Islet of Langerhans (tissue), 1 donor: Measurements from ENCODE around the gene PGAP6.
"Not testable (repeated sequence)": the region's sequence is repeated elsewhere in the genome, so short reads cannot be mapped to it uniquely, and the experiment has no call there.

Experiments used
- FAIRE-seq: peaks from one replicate; lab custom pipeline; 2011; peaks lifted over from hg19 to GRCh38; lab: Jason Lieb, UNC

Gene PGAP6

DNA sequence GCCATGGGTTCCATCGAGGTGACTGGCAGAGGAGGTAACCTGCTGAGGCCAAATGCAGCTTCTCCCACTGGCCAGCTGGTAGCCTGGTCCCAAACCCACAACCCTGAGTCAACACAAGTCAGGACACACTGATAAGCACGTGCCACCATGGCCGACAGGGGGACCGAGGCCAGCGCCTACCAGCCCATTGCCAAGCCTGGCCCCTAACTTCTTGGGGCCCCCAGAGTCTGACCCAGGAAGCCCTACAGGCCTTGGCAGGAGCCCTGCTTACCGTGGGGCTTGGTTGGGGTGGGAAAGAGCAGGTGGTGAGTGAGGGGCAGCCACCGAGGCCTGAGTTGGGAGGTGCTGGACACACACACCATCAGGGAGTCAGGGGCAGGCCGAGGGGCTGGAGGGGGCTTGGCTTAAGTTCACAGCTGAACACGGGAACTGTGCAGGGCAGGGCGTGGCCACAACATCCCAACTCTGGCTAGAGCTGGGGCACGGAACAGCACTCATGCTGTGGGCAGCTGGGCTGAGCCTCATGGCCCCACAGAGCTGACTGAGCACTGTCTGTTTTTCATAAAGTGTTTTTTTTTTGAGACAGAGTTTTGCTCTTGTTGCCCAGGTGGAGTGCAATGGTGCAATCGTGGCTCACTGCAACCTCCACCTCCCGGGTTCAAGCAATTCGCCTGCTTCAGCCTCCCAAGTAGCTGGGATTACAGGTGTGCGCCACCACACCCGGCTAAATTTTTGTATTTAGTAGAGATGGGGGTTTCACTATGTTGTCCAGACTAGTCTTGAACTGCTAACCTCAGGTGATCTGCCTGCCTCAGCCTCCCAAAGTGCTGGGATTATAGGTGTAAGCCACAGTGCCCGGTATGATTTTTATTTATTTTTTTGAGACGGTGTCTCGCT lies 16.9 kb downstream of the PGAP6 start:
- no peak for FAIRE-seq

DNA sequence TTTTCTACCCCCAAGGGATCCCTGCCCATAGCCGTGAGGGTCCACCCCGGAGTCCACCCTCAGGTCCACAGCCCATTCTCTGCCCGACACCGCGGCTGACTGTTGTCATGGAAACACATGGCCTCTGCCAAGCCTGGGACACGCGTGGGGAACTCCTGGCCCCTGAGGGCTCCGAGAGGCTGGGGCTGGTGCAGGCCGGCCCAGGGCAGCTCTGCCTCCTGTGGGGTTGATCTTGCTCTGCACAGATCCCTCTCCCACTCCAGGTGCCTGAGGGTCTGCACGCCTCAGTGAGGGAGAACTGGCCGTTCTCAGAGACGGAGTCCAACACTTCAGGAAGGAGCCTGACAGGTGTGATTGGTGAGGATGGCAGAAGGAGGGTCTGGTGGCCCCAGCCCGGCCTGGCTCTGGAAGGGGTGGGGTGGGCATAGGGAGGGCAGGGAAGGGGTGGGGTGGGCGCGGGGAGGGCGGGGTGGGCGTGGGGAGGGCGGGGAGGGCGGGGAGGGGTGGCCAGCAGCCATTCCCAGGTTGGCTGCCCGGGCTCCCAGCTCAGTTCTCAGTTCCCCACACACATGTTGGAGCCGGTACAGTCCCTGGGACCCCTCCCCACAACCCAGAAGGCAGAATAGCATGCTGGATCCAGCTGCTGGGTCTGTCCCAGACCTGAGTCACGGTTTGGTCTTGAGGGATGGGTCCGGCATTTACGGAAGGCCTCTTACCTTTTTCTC lies 17.9 kb downstream of the PGAP6 start:
- FAIRE-seq: no peak

DNA sequence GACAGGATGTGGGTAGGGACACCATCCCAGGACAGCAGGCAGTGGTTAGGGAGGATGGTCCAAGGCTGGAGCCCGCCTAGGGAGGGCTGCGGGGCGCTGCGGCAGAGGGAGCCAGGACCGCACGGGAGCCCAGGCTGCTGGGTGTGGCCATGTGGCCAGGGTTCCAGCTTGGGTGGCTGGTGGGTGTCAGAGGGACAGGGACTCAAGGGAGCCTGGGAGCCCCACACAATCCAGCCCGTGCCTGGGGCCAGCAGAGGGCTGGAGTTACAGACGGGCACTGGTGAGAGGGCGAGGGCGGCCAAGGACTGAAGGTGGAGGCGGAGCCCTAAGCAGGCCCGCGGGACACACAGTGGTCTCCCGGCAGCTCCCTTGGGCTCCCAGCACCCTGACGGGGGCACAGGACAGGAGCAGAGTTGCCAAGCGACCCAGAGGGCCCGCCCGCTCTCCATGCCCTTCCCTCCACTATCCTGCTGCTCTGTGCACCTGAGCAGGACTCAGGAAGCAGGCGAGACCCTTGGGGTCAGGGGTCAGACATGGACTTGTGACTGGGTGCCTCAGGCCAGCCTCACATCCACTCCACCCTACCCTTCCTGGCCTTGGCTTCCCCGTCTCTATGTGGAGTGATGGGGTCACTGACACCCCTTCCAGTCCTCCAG lies 18.5 kb downstream of the PGAP6 start:
- no peak for FAIRE-seq

- FAIRE-seq: not testable (repeated sequence)
These were observed 19.1 kb downstream of the PGAP6 start for GRCh38 chr16:362702-362999.

GRCh38 chr16:361872-362701 lies 19.7 kb downstream of the PGAP6 start:
- FAIRE-seq: no peak

DNA sequence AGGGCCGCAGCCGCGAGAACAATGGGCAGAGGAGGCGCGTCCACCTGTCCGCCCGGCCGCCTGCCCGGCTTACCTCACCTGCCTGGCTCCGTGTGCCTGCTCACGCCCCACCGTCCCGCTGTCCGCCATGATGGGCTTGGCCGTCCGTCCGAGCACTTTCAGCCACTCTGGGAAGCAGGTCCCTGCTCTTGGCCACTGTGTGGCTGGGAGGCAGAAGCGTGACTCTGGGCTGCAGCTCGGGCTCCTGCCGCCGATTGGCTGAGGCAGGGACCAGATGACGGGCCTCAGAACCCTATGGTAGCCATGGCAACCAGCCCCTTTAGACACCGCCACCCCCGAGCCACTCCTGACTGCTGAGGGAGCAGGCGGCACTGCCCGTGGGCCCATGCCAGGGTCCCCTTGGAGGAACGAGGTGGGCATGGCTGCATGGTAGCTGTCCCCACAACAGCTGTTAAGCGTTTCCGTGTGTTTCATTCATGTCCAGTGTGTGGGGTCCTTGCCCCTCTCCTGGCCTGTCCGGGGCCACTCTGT lies 20.4 kb downstream of the PGAP6 start:
- no peak for FAIRE-seq

DNA sequence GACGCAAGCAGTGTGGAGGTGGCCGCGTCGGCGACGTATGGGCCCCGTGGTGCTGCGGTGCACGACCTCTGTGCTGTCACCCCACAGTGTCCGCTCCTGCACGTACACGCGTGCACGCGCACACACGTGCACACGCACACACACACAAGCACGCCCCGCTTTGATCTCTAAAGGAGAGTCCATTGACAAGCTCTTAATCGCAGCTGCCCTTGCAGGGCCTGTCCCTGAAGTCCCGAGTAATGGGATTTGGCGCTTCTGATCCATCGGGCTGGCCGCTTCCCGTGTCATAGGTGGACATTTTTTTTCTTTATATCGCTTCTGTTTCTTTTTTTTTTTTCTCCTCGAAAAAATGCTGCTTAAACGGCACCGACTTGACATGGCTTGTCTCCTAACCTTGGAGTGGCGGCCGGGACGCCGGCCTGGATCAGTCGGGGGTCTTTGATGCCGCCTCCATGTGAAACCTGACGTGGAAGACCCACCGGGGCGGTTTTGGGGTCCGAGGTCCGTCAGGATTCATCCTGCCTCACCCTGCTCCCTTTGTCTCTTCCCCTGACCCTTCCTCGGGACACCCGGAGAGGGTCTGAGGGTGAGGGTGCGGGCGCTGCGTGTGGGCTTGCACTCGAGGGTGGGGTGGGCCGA lies 21.0 kb downstream of the PGAP6 start:
- FAIRE-seq: no peak

- FAIRE-seq: no peak
These were observed 21.7 kb downstream of the PGAP6 start for GRCh38 chr16:359871-360697.

GRCh38 chr16:359067-359763 lies 22.6 kb downstream of the PGAP6 start:
- no peak for FAIRE-seq

- no peak for FAIRE-seq
These were observed 25.0 kb downstream of the PGAP6 start for GRCh38 chr16:356741-357140.

DNA sequence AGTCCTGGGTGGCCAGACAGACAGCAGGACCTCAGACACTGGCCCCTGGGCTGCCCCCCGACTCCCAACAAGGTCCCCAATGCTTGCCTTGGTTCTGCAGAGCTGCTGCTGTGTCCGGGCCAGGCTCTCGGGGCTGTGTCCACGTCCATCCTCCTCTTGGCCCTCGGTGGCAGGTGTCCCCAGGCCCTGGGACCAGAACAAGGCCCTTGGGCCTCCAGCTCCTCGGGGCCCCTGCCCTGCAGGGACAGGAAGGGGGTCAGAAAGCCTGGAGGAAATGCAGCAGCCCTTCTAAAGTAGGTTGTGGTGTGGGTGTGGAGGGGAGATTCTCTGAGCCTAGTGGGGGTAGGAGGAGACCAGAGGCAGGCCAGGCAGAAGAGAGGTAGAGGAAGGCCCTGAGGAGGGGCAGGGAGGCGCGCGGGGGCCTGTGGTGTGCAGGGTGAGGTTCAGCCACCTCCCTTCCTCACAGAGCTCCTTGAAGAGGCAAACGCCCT lies 26.8 kb downstream of the PGAP6 start:
- no peak for FAIRE-seq

- no peak for FAIRE-seq
These were observed 27.4 kb downstream of the PGAP6 start for GRCh38 chr16:354291-354881.

DNA sequence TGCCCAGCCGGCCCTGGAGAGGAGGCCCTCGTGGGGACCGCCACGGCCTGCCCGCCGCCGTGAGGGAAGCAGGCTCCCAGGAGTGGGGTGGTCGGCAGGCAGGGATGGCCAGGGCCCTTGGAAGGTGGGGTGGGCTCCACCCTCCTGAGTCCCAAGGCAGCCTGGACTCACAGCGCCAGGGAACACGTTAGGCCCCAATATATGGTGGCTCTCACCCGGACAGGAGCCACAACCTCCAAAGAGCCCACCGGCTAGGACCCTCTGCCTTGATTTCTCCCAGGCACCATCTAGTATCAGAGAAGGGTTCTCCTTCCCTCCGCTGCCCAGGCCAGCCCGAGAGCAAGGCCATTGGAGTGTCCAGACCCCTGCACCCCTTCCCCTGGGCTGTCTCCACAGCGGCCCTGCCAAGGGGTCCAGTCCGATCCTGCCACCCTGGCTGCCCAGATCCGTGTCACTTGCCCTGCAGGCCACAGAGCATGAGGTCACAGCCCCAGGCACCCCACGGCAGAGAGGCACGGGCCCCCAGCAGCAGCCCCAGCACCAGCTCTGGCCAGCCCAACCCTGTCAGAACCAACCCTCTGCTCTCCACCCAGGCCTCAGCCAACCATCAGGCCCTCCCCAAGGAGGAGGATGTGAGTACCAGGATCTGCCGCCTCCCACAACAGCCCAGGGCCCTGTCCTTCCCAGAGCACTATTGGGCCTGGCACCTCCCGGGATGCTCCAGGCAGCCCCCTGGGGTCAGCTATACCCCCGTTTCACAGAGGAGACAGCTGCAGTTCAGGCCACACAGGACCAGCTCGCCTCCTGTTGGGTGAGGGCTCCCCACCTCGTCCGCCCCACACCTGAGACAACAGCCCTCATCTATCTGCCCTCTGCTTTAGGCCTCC lies 28.1 kb downstream of the PGAP6 start:
- no peak for FAIRE-seq

DNA sequence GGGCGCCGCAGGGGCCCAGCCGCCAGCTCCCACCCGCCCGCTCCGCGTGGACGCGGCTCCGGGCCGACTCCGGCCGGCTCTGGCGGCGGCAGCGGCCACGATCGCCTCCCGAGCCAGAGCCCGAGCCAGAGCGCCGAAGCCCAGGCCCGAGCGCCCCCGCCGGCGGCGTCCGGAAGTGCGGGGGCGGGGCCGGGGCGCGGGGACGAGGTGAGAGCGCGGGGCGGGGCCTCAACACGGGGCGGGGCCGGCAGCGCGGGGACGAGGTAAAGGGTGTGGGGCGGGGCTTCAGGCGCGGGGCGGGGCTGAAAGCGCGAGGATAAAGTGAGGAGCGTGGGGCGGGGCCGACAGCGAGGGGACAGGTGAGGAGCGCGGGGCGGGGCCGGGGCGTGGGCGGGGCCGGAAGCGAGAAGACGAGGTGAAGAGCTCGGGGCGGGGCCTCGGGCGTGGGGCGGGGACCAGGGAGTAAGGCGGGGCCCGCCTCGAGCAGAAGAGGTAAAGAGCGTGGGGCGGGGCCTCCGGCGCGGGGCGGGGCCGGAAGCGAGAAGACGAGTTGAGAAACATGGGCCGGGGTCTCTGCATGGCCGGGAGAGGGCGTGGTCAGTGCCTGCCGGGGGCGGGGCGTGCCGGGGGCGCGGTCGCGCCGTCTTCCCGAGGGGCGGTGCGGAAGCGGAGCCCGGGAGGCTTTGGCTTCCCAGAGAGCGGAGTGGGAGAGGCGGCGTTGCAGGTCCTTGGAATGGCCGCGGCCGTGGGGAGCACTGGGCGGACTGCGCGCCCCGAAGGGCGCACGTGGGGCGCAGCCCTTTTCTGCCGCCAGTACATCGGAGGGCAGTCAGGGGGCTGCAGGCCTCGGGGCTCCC lies 29.0 kb downstream of the PGAP6 start, which contains the start of gene AXIN1:
TSS of gene AXIN1 (minus strand) at position 177 of the 857 bp plus-strand sequence. CDS start 5,698 bp downstream, outside the sequence.
- FAIRE-seq: no peak

- FAIRE-seq: no peak
These were observed 29.8 kb downstream of the PGAP6 start for GRCh38 chr16:351804-352520.

GRCh38 chr16:350203-350602 lies 31.6 kb downstream of the PGAP6 start:
- no peak for FAIRE-seq

DNA sequence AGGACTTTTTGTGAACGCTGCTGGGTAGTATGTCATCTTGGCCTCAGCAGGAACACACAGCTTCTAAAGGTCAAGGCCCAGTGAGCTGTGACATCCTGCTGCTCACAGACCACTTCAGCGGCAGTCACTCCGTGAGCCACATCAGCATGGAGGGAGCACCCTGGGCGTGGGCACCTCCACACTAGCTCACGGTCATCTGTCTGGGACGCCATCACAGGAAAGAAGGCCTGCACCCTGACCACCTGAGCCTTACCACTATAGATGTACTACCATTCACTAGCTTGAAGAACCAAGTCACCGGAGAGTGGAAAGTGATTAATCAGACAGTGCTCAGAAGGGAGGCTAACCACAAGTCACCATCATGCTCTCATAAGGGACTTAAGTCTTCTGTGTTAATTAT lies 32.6 kb downstream of the PGAP6 start:
- no peak for FAIRE-seq
